Measurements from ENCODE around the gene TENT5C.

The TENT5C gene

GRCh38 chr1:117661027-117661426 lies 55.2 kb downstream of the TENT5C start:
- no peak for DNase-seq
- intact Hi-C loops (cut with DNase I; ENCODE audit: low total_unique reads): no loop called here
- H3K36me3 ChIP-seq: no peaks in the 10 kb centered on the region
- H3K9me3 ChIP-seq: peaks cover 0 to 3% (median 0%) of the 10 kb centered on the region in 3 donors
- TF ChIP-seq CTCF (IDR thresholded peaks at IDR 0.05): no peak
- peaks cover 0 to 17% (median 3%) of the 10 kb centered on the region in 4 donors for H3K4me1 ChIP-seq
- no peaks in the 10 kb centered on the region for H3K27me3 ChIP-seq
- no peak overlapping the region for H3K4me3 ChIP-seq
- no peak overlapping the region for H3K27ac ChIP-seq

GRCh38 chr1:117662667-117663066 lies 56.8 kb downstream of the TENT5C start:
- DNase-seq: no peak
- Histone ChIP-seq H3K4me1 (peaks cover 0 to 7% (median 0%) of the 10 kb centered on the region in 4 donors), H3K9me3 (peaks cover 0 to 3% (median 0%) of the 10 kb centered on the region in 3 donors), H3K27me3 (no peaks in the 10 kb centered on the region), H3K27ac (no peak overlapping the region), H3K36me3 (no peaks in the 10 kb centered on the region), H3K4me3 (no peak overlapping the region)
- TF ChIP-seq CTCF (IDR thresholded peaks at IDR 0.05): no peak
- intact Hi-C loops (cut with DNase I; ENCODE audit: low total_unique reads): no loop called here

GRCh38 chr1:117663156-117663902 lies 57.5 kb downstream of the TENT5C start:
- peaks cover 0 to 3% (median 0%) of the 10 kb centered on the region in 4 donors for H3K4me1 ChIP-seq
- H3K27ac ChIP-seq: no peak overlapping the region
- peaks cover 0 to 3% (median 0%) of the 10 kb centered on the region in 3 donors for H3K9me3 ChIP-seq
- no peak overlapping the region for H3K4me3 ChIP-seq
- intact Hi-C loops (cut with DNase I; ENCODE audit: low total_unique reads): no loop called here
- H3K27me3 ChIP-seq: no peaks in the 10 kb centered on the region
- TF ChIP-seq CTCF (IDR thresholded peaks at IDR 0.05): no peak
- DNase-seq: no peak
- no peaks in the 10 kb centered on the region for H3K36me3 ChIP-seq

GRCh38 chr1:117664314-117664713 lies 58.5 kb downstream of the TENT5C start:
- no peak for TF ChIP-seq CTCF (IDR thresholded peaks at IDR 0.05)
- H3K36me3 ChIP-seq: no peaks in the 10 kb centered on the region
- intact Hi-C loops (cut with DNase I; ENCODE audit: low total_unique reads): no loop called here
- DNase-seq: no peak
- no peak overlapping the region for H3K27ac ChIP-seq
- H3K27me3 ChIP-seq: no peaks in the 10 kb centered on the region
- H3K4me3 ChIP-seq: no peak overlapping the region
- H3K9me3 ChIP-seq: peaks cover 0 to 3% (median 0%) of the 10 kb centered on the region in 3 donors
- peaks cover 0 to 8% (median under 1%) of the 10 kb centered on the region in 4 donors for H3K4me1 ChIP-seq

- no peaks in the 10 kb centered on the region for H3K36me3 ChIP-seq
- DNase-seq: no peak
- H3K4me3 ChIP-seq: no peak overlapping the region
- H3K4me1 ChIP-seq: peaks cover 0 to 21% (median 5%) of the 10 kb centered on the region in 4 donors
- intact Hi-C loops (cut with DNase I; ENCODE audit: low total_unique reads): no loop called here
- peaks cover 0 to 3% (median 0%) of the 10 kb centered on the region in 3 donors for H3K9me3 ChIP-seq
- no peak overlapping the region for H3K27ac ChIP-seq
- H3K27me3 ChIP-seq: no peaks in the 10 kb centered on the region
- TF ChIP-seq CTCF (IDR thresholded peaks at IDR 0.05): no peak
These were observed 59.9 kb downstream of the TENT5C start for GRCh38 chr1:117665556-117666270.

All from tibial artery (tissue), 4 donors.